Measurements from ENCODE around the gene CBX4.

The CBX4 gene

DNA sequence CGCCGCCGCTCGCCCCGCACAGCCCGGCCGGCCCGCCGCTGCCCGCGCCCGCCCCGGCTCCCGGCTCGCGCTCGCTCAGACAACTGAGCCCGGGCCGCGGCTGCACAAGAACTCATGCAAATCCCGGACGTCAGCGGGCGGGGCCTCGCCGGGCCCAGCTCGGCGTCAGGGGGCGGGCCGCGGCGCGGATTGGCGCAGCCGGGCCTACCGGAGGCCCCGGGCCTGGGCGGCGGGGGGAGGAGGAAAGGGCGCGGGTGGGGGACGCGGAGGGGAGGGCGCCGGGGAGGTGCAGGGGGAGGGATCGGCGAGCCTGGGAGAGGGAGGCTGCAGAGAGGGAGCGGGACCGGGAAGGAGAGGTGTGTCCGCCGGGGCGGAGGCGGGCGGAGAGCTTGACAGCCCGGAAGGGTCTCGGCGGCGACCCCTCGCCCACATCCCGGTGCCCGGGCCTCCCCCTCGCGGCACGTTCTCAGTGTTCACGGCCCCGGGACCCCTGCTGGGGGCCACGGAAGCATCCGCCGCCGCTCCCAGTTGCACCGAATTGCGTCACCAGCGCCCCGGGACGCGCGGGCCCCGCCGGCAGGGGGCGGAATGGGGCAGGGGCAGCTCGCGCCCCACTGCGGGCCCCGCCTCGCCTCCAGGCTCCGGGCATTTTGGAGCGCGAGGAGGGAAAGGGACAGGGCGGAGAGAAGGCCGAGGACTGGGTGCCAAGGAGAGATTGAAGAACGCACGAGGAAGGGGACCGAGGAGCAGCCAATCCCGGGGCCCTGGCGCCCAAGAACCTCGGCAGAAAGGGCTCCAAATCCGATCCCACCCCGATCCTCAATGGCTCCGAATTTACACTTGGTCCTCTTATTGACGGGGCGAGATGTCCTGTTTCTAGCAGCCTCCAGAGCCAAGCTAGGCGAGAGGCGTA, at the start of gene CBX4:
CBX4 (minus strand) TSS at position 85 of the 913 bp plus-strand sequence. CDS start 189 bp downstream, outside the sequence.
- Histone ChIP-seq H3K4me3 (replicated peaks; ENCODE audit: low read depth, low read length) (peak within 1 kb of the TSS; percentile 79), H3K27me3 (replicated peaks; ENCODE audit: control insufficient read depth, insufficient read depth, low read length) (no peaks in the 10 kb centered on the region; the same call in 1 of the 2 replicates), H3K36me3 (ENCODE audit: control insufficient read depth, insufficient read depth, low read length) (peaks cover 4% of the 10 kb centered on the region)
- TF ChIP-seq CTCF (IDR thresholded peaks at IDR 0.05; ENCODE audit: insufficient read depth, low read length, poor library complexity, severe bottlenecking): peak; percentile 56
- DNase-seq (ENCODE audit: extremely low read depth, insufficient read length): peak; percentile 95

DNA sequence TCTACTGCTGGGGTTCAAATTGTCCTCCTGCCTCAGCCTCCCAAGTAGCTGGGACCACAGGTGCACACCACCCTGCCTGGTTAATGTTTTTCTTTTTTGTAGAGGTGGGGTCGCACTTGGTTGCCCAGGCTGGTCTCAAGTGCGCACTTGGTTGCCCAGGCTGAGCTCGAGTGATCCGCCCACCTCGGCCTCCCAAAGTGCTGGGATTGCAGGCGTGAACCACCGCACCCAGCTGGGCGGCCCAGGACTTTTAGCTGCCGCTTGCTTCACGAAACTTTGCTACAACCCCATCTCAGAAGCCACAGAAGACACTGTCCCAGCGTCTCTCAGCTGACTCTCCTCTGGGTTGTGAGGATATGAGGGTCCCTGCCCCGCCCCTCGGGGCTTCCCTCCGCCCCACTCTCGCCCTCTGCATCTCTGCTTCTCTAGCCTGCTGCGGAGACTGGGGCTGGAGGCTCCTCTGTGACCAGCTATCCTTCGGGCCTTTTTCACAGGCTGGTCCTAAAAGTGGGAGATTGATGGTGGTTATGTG, 48.8 kb upstream of the CBX4 start:
- Histone ChIP-seq H3K27me3 (replicated peaks; ENCODE audit: control insufficient read depth, insufficient read depth, low read length) (peaks cover 1% of the 10 kb centered on the region), H3K4me3 (replicated peaks; ENCODE audit: low read depth, low read length) (no peak overlapping the region), H3K36me3 (ENCODE audit: control insufficient read depth, insufficient read depth, low read length) (no peaks in the 10 kb centered on the region)
- no peak for DNase-seq (ENCODE audit: extremely low read depth, insufficient read length)
- TF ChIP-seq CTCF (IDR thresholded peaks at IDR 0.05; ENCODE audit: insufficient read depth, low read length, poor library complexity, severe bottlenecking): no peak

- peaks cover 1% of the 10 kb centered on the region; the same call in 1 of the 2 replicates for H3K27me3 ChIP-seq (replicated peaks; ENCODE audit: control insufficient read depth, insufficient read depth, low read length)
- no peak for DNase-seq (ENCODE audit: extremely low read depth, insufficient read length)
- TF ChIP-seq CTCF (IDR thresholded peaks at IDR 0.05; ENCODE audit: insufficient read depth, low read length, poor library complexity, severe bottlenecking): no peak
- H3K36me3 ChIP-seq (ENCODE audit: control insufficient read depth, insufficient read depth, low read length): no peaks in the 10 kb centered on the region
- no peak overlapping the region for H3K4me3 ChIP-seq (replicated peaks; ENCODE audit: low read depth, low read length)
Measured at GRCh38 chr17:79887451-79887991, 48.3 kb upstream of the CBX4 start.

GRCh38 chr17:79883202-79883601, 44.0 kb upstream of the CBX4 start:
- no peak for DNase-seq (ENCODE audit: extremely low read depth, insufficient read length)

GRCh38 chr17:79878329-79878947, 39.2 kb upstream of the CBX4 start:
- no peak for DNase-seq (ENCODE audit: extremely low read depth, insufficient read length)
- H3K36me3 ChIP-seq (ENCODE audit: control insufficient read depth, insufficient read depth, low read length): no peaks in the 10 kb centered on the region
- TF ChIP-seq CTCF (IDR thresholded peaks at IDR 0.05; ENCODE audit: insufficient read depth, low read length, poor library complexity, severe bottlenecking): no peak
- H3K27me3 ChIP-seq (replicated peaks; ENCODE audit: control insufficient read depth, insufficient read depth, low read length): no peaks in the 10 kb centered on the region
- no peak overlapping the region for H3K4me3 ChIP-seq (replicated peaks; ENCODE audit: low read depth, low read length)

More at GRCh38 chr17:79883202-79883601, 44.0 kb upstream of the CBX4 start:
- Histone ChIP-seq H3K27me3 (replicated peaks; ENCODE audit: control insufficient read depth, insufficient read depth, low read length) (peaks cover 1% of the 10 kb centered on the region; the same call in 1 of the 2 replicates), H3K4me3 (replicated peaks; ENCODE audit: low read depth, low read length) (no peak overlapping the region), H3K36me3 (ENCODE audit: control insufficient read depth, insufficient read depth, low read length) (no peaks in the 10 kb centered on the region)
- TF ChIP-seq CTCF (IDR thresholded peaks at IDR 0.05; ENCODE audit: insufficient read depth, low read length, poor library complexity, severe bottlenecking): no peak
